Measurements from ENCODE around the gene NUDT3.
"Not testable (repeated sequence)": the region's sequence is repeated elsewhere in the genome, so short reads cannot be mapped to it uniquely, and the experiment has no call there.

The NUDT3 gene

GRCh38 chr6:34412016-34412415, 19.5 kb upstream of the NUDT3 start:
- TF ChIP-seq CTCF (IDR thresholded peaks at IDR 0.05; ENCODE audit: insufficient read depth, low read length, poor library complexity, severe bottlenecking), result no peak
- Histone ChIP-seq H3K36me3 (ENCODE audit: control insufficient read depth, insufficient read depth, low read length) (peaks cover 4% of the 10 kb centered on the region), H3K4me3 (replicated peaks; ENCODE audit: low read depth, low read length) (no peak overlapping the region), H3K27me3 (replicated peaks; ENCODE audit: control insufficient read depth, insufficient read depth, low read length) (no peaks in the 10 kb centered on the region)
- DNase-seq (ENCODE audit: extremely low read depth, insufficient read length), result no peak

GRCh38 chr6:34407915-34408314, 15.4 kb upstream of the NUDT3 start:
- H3K4me3 ChIP-seq (replicated peaks; ENCODE audit: low read depth, low read length); H3K36me3 ChIP-seq (ENCODE audit: control insufficient read depth, insufficient read depth, low read length); H3K27me3 ChIP-seq (replicated peaks; ENCODE audit: control insufficient read depth, insufficient read depth, low read length); DNase-seq (ENCODE audit: extremely low read depth, insufficient read length): not testable (repeated sequence)

GRCh38 chr6:34396518-34396917, 4.0 kb upstream of the NUDT3 start:
- Histone ChIP-seq H3K27me3 (replicated peaks; ENCODE audit: control insufficient read depth, insufficient read depth, low read length) (no peaks in the 10 kb centered on the region), H3K36me3 (ENCODE audit: control insufficient read depth, insufficient read depth, low read length) (no peaks in the 10 kb centered on the region), H3K4me3 (replicated peaks; ENCODE audit: low read depth, low read length) (no peak overlapping the region)
- DNase-seq (ENCODE audit: extremely low read depth, insufficient read length), result no peak
- no peak for TF ChIP-seq CTCF (IDR thresholded peaks at IDR 0.05; ENCODE audit: insufficient read depth, low read length, poor library complexity, severe bottlenecking)

DNA sequence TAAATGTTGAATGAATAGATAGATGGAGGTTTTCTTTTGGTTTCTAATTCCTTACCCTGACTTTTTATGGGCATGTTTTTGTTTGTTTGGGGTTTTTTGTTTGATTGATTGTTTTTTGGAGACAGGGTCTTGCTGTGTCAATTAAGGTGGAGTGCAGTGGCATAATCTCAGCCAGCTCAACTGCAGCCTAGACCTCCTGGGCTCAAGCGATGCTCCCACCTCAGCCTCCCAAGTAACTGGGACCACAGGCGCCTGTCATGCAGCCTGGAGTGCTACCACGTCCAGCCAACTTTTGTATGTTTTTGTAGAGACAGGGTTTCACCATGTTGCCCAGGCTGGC, 1.5 kb upstream of the NUDT3 start:
- no peak for TF ChIP-seq CTCF (IDR thresholded peaks at IDR 0.05; ENCODE audit: insufficient read depth, low read length, poor library complexity, severe bottlenecking)
- Histone ChIP-seq H3K27me3 (replicated peaks; ENCODE audit: control insufficient read depth, insufficient read depth, low read length) (no peaks in the 10 kb centered on the region), H3K36me3 (ENCODE audit: control insufficient read depth, insufficient read depth, low read length) (no peaks in the 10 kb centered on the region), H3K4me3 (replicated peaks; ENCODE audit: low read depth, low read length) (no peak overlapping the region)
- no peak for DNase-seq (ENCODE audit: extremely low read depth, insufficient read length)

DNA sequence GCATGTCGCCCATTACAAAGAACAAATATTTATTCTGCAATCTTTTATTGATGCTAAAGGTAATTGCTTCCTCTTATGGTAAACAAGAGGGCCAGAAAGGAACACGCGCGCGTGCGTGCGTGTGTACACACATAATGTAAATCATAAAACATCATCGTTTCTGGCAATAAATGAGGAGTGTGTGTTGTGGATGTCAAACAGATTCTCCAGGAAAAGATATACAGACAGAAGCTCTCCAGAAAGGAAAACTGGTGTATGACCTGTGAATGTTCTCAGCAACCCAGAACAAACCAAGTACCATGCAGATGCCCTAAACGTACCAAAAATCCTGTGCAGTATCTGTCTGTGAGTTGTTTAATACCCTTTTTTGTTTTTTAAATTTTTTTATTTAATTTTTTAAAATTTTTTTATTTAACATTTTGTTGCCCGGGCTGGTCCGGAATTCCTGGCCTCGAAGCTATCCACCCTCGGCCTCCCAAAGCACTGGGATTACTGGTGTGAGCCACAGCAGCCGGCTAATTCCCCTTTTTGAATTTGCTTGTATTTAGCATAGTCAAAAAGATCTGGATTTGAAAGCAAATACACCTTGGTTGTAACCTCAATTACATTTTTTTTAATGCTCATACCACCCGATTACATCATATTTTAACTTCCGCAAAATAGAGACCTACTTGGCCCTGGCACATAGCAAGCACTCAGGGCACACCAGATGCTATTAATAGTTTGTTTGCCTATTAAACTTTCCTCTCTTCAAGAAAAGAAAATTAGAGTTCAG, 909 bp upstream of the NUDT3 start:
- DNase-seq (ENCODE audit: extremely low read depth, insufficient read length), result no peak
- H3K36me3 ChIP-seq (ENCODE audit: control insufficient read depth, insufficient read depth, low read length), result no peaks in the 10 kb centered on the region
- TF ChIP-seq CTCF (IDR thresholded peaks at IDR 0.05; ENCODE audit: insufficient read depth, low read length, poor library complexity, severe bottlenecking), result no peak
- peak overlapping the region; percentile 94 for H3K4me3 ChIP-seq (replicated peaks; ENCODE audit: low read depth, low read length)
- H3K27me3 ChIP-seq (replicated peaks; ENCODE audit: control insufficient read depth, insufficient read depth, low read length), result no peaks in the 10 kb centered on the region

DNA sequence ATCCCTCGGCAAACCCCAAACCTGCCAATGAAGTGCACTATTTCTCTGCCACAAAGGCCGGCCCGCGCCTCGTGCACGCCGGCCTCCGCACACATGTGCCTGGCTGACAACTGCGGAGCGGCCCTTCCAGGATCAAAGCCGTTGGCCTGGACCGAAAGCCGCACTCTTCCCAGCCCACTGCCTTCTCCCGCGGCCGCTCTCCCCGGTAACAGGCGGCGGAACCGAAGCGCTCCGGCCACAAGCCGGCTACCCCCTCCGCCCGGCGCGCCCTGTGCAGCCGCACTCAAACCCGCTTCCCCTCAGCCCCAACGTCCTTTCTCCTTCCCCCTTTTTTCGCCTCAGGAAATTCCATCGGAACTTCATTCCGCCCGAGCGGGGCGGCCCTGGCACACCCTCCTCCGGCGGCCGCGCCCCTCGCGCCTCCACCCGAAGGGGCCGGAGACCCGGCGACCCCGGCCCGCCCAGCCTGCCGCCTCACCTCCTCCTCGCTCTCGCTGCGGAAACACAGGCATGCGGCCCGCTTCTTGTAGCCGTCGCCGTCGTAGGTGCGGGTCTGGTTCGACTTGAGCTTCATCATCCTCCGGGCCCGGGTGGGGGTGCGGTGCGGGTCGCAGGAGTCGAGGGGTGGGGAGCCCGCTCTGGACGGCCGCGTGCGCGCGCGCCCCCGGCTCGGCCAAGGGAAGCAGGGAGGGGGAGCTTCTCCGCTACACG, 528 bp downstream of the NUDT3 start:
- H3K27me3 ChIP-seq (replicated peaks; ENCODE audit: control insufficient read depth, insufficient read depth, low read length), result no peaks in the 10 kb centered on the region
- no peak for TF ChIP-seq CTCF (IDR thresholded peaks at IDR 0.05; ENCODE audit: insufficient read depth, low read length, poor library complexity, severe bottlenecking)
- H3K36me3 ChIP-seq (ENCODE audit: control insufficient read depth, insufficient read depth, low read length), result no peaks in the 10 kb centered on the region
- DNase-seq (ENCODE audit: extremely low read depth, insufficient read length), result peak; percentile 83
- H3K4me3 ChIP-seq (replicated peaks; ENCODE audit: low read depth, low read length), result peak overlapping the region; percentile 94
